OCI-LY7 (cell line): Measurements from ENCODE around the gene GBF1. TPM values are rescaled to one million over a fixed set of nuclear protein-coding genes. Genes with fewer than 3 reads are reported as not detected.

ENCODE experiments used
- BruUV-seq: library from RNA; stranded (reverse); fragments of 400-500 nt; replicated peaks from 2 replicates; lab custom pipeline; 2021; lab: Mats Ljungman, UMichigan
- CTCF ChIA-PET: fragments of 300-600 bp; sonication (Branson Sonifier 250); formaldehyde crosslinking; loops from one replicate; lab custom pipeline; 2022; ENCODE audit warnings: antibody characterized with exemption; ENCODE audit not compliant: unreplicated experiment; lab: Charles Lee
- POLR2A ChIA-PET: fragments of 300-600 bp; sonication (Branson Sonifier 250); formaldehyde crosslinking; loops from one replicate; lab custom pipeline; 2022; ENCODE audit warnings: antibody characterized with exemption; lab: Charles Lee
- DNase-seq: peaks from one replicate; pipeline ENCODE4 v3.0.0-alpha.2; 2015; ENCODE audit warnings: low spot score
- H2AFZ ChIP-seq: fragments of 200-600 bp; sonication (generic), shearing (Covaris generic); 2 replicates; pipeline ENCODE4 v1.6.1; 2014; ENCODE audit warnings: mild to moderate bottlenecking, antibody characterized with exemption, low read length, moderate library complexity
- H3K27ac ChIP-seq: fragments of 200-600 bp; sonication (generic); 2 replicates; pipeline ENCODE4 v1.5.1; 2014; ENCODE audit warnings: mixed run types, low read depth, mild to moderate bottlenecking, moderate library complexity, low read length, inconsistent platforms; ENCODE audit not compliant: poor library complexity, severe bottlenecking
- H3K36me3 ChIP-seq: fragments of 200-600 bp; sonication (generic); 2 replicates; pipeline ENCODE4 v1.6.1; 2014; ENCODE audit warnings: mild to moderate bottlenecking, antibody characterized with exemption, low read length, moderate library complexity, mixed read lengths; ENCODE audit not compliant: insufficient read depth
- H3K4me1 ChIP-seq: fragments of 200-600 bp; sonication (generic); 2 replicates; pipeline ENCODE4 v1.5.1; 2014; ENCODE audit warnings: mild to moderate bottlenecking, low read length; ENCODE audit not compliant: insufficient read depth, poor library complexity, severe bottlenecking
- H3K4me2 ChIP-seq: fragments of 200-600 bp; sonication (generic); 2 replicates; pipeline ENCODE4 v1.6.1; 2014; ENCODE audit warnings: mild to moderate bottlenecking, low read length
- H3K4me3 ChIP-seq: fragments of 200-600 bp; sonication (generic); 2 replicates; pipeline ENCODE4 v1.5.1; 2014; ENCODE audit warnings: mild to moderate bottlenecking, low read depth, low read length; ENCODE audit not compliant: poor library complexity, severe bottlenecking
- H3K79me2 ChIP-seq: fragments of 200-600 bp; sonication (generic); 2 replicates; pipeline ENCODE4 v1.6.1; 2016; ENCODE audit warnings: low read depth, mild to moderate bottlenecking, low read length, moderate library complexity, mixed read lengths; ENCODE audit not compliant: insufficient read depth
- H3K9me2 ChIP-seq: fragments of 200-600 bp; sonication (generic); 2 replicates; pipeline ENCODE4 v1.6.1; 2016; ENCODE audit warnings: mild to moderate bottlenecking, low read length, mixed read lengths; ENCODE audit not compliant: insufficient read depth
- H3K9me3 ChIP-seq: fragments of 200-600 bp; sonication (generic); 2 replicates; pipeline ENCODE4 v1.6.1; 2014; ENCODE audit warnings: mild to moderate bottlenecking, mixed run types, low read length, mixed read lengths
- H4K20me1 ChIP-seq: fragments of 200-600 bp; sonication (generic); 2 replicates; pipeline ENCODE4 v1.6.1; 2014; ENCODE audit warnings: mild to moderate bottlenecking, antibody characterized with exemption, low read length, moderate library complexity, mixed read lengths; ENCODE audit not compliant: insufficient read depth
- CTCF ChIP-seq: fragments of 200-600 bp; sonication (generic); conservative IDR thresholded peaks from 2 replicates; pipeline ENCODE4 v1.5.1; 2014; ENCODE audit warnings: mild to moderate bottlenecking, antibody characterized with exemption, low read length, moderate library complexity, mixed read lengths
- EZH2phosphoT487 ChIP-seq: fragments of 200-600 bp; sonication (generic); IDR thresholded peaks from 2 replicates; pipeline ENCODE4 v1.6.1; 2018; ENCODE audit warnings: low read depth, borderline replicate concordance, mild to moderate bottlenecking, mixed run types, antibody characterized with exemption, low read length, moderate library complexity, mixed read lengths
- intact Hi-C: fragments of 100-400 bp; cut with micrococcal nuclease; formaldehyde crosslinking; loops from one replicate; pipeline ENCODE4 v1.10.0; 2022; ENCODE audit not compliant: unreplicated experiment
- total RNA-seq, 2 experiments: library from RNA; depleted of rRNA in 1 of 2; stranded (reverse); fragments of >200 nt in 1 of 2; shearing (Covaris generic) in 1 of 2; gene quantifications; 2 replicates each; pipeline ENCODE4 v1.2.3, GENCODE V29; 2014 to 2022

GBF1 gene
- total RNA-seq, 2 experiments from 2014 or later = 17.8 to 33.4 TPM

DNA sequence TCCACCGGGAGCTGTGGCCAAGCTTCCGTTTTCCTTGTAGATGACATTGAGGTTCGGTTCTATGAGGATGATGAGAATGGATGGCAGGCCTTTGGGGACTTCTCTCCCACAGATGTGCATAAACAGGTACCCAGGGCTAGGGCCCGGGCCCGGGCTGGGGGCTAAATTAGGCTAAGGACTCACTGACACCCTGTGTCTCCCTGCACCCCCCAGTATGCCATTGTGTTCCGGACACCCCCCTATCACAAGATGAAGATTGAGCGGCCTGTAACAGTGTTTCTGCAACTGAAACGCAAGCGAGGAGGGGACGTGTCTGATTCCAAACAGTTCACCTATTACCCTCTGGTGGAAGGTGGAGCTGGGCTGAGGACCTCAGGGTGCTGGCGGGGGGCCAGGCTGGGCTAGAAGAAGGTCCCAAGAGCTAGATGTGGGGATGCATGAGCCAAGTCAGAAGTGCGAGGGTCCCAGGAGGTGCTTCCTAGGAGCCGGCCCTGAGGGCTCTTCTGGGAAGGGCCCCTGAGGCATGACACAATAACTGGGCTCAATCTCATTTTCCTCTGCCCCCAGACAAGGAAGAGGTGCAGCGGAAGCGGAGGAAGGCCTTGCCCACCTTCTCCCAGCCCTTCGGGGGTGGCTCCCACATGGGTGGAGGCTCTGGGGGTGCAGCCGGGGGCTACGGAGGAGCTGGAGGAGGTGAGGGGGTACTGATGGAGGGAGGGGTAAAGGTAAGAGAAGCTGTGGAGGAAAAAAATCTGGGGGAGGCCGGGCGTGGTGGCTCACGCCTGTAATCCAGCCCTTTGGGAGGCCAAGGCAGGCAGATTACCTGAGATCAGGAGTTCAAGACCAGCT, 153.1 kb downstream of the GBF1 start:
- Histone ChIP-seq H3K9me2 (no peaks in the 10 kb centered on the region), H3K4me1 (peaks cover 26% of the 10 kb centered on the region), H3K27ac (no peak overlapping the region), H4K20me1 (no peaks in the 10 kb centered on the region), H3K9me3 (no peaks in the 10 kb centered on the region), H3K79me2 (peaks cover 9% of the 10 kb centered on the region; the same call in 1 of the 2 replicates), H3K36me3 (peaks cover 43% of the 10 kb centered on the region), H3K4me2 (0 out of 2 replicates have a peak overlapping the region, but pooled peaks have one; percentile 67), H3K4me3 (no peak overlapping the region), H2AFZ (no peak overlapping the region)
- BruUV-seq = no TSS peak
- no peak for DNase-seq
- intact Hi-C loops = loop anchor here (1.0 to 5.0 kb wide), 4 partner anchors 23 to 231 kb away; no protein-coding TSS in a partner anchor
- TF ChIP-seq CTCF = no peak
- TF ChIP-seq EZH2phosphoT487 = no peak
- ChIA-PET CTCF (interaction anchor here (0.5 to 1.3 kb wide), 2 partner anchors 47 to 195 kb away, joined by 4 read pairs; no protein-coding TSS in a partner anchor), POLR2A (interaction anchor here (0.9 to 1.6 kb wide), 2 partner anchors 22 to 132 kb away, joined by 3 to 5 read pairs; partner anchors contain the start of gene FBXL15)

GRCh38 chr10:102399217-102400021, 154.1 kb downstream of the GBF1 start:
- H3K27ac ChIP-seq = peak overlapping the region; percentile 25
- peak overlapping the region; percentile 67 for H3K4me2 ChIP-seq
- no peak overlapping the region for H2AFZ ChIP-seq
- CTCF ChIA-PET = interaction anchor here (0.5 to 1.3 kb wide), 6 partner anchors 21 to 230 kb away, joined by 3 to 4 read pairs (median 4); partner anchors contain the start of genes CUEDC2 and FBXL15
- intact Hi-C loops = loop anchor here (1.0 to 5.0 kb wide), 4 partner anchors 22 to 232 kb away; no protein-coding TSS in a partner anchor
- peak overlapping the region; percentile 59 for H3K4me3 ChIP-seq
- POLR2A ChIA-PET = interaction anchor here (0.9 to 1.6 kb wide), 3 partner anchors 21 to 133 kb away, joined by 3 to 5 read pairs (median 3); partner anchors contain the start of genes FBXL15 and SUFU
- H3K36me3 ChIP-seq = peaks cover 43% of the 10 kb centered on the region
- H3K4me1 ChIP-seq = peaks cover 21% of the 10 kb centered on the region
- H3K9me2 ChIP-seq = no peaks in the 10 kb centered on the region
- TF ChIP-seq CTCF (peak; percentile 90), EZH2phosphoT487 (no peak)
- H3K79me2 ChIP-seq = peaks cover 9% of the 10 kb centered on the region; the same call in 1 of the 2 replicates
- DNase-seq = peak; percentile 90
- no peaks in the 10 kb centered on the region for H4K20me1 ChIP-seq
- H3K9me3 ChIP-seq = no peaks in the 10 kb centered on the region
- BruUV-seq = TSS peak; percentile 35
